Stimulated activated CD4-positive, alpha-beta T cell treated with anti-CD3 and anti-CD28 coated beads, Interleukin-4, amount 100 ng/mL, for 1 hour (primary cell): ENCODE measurements around the gene GGA1.
A peak's percentile ranks its signal among the peaks of the same experiment; 100 is the strongest.

Experiments used
- DNase-seq: peaks from one replicate; pipeline ENCODE4 v3.0.0-alpha.2; 2020

Gene GGA1

GRCh38 chr22:37608477-37609239, at the start of gene GGA1:
Gene GGA1 (plus strand): TSS chr22:37608834. CDS start chr22:37608861, 27 bp downstream.
- DNase-seq = peak; percentile 94

- no peak for DNase-seq
Observed at GRCh38 chr22:37559521-37559900, 49.1 kb upstream of the GGA1 start.

GRCh38 chr22:37559901-37560607, 48.6 kb upstream of the GGA1 start, which contains the start of gene CDC42EP1:
Gene CDC42EP1 (plus strand): TSS chr22:37560480. CDS start chr22:37566350, 5,870 bp downstream.
- no peak for DNase-seq

GRCh38 chr22:37560608-37561211, 47.9 kb upstream of the GGA1 start:
- no peak for DNase-seq

- DNase-seq = peak; percentile 86
Observed at GRCh38 chr22:37561212-37562048, 47.2 kb upstream of the GGA1 start.

- no peak for DNase-seq
Observed at GRCh38 chr22:37562049-37562875, 46.4 kb upstream of the GGA1 start.

- DNase-seq = no peak
Observed at GRCh38 chr22:37563153-37564081, 45.2 kb upstream of the GGA1 start.

- no peak for DNase-seq
Observed at GRCh38 chr22:37564111-37564711, 44.4 kb upstream of the GGA1 start.

GRCh38 chr22:37565830-37566229, 42.8 kb upstream of the GGA1 start:
- DNase-seq = no peak

- peak; percentile 25 for DNase-seq
Observed at GRCh38 chr22:37566329-37566837, 42.3 kb upstream of the GGA1 start.

- DNase-seq = peak; percentile 88
Observed at GRCh38 chr22:37566903-37567798, 41.5 kb upstream of the GGA1 start.

GRCh38 chr22:37568012-37568411, 40.6 kb upstream of the GGA1 start:
- no peak for DNase-seq

GRCh38 chr22:37568448-37569008, 40.1 kb upstream of the GGA1 start:
- DNase-seq = no peak

GRCh38 chr22:37569009-37569920, 39.4 kb upstream of the GGA1 start:
- no peak for DNase-seq

- DNase-seq = no peak
Observed at GRCh38 chr22:37569921-37570660, 38.5 kb upstream of the GGA1 start.

GRCh38 chr22:37570661-37570976, 38.0 kb upstream of the GGA1 start:
- no peak for DNase-seq
